Measurements from ENCODE around the gene SLC7A6.

SLC7A6 gene

GRCh38 chr16:68230176-68230571 lies 34.2 kb upstream of the SLC7A6 start:
- no peak for TF ChIP-seq CTCF (conservative IDR thresholded peaks at IDR 0.05; ENCODE audit: low read length)
- no peak overlapping the region for H3K4me3 ChIP-seq (ENCODE audit: low read length)
- DNase-seq (ENCODE audit: low read depth), result no peak

GRCh38 chr16:68230956-68231355 lies 33.4 kb upstream of the SLC7A6 start:
- TF ChIP-seq CTCF (conservative IDR thresholded peaks at IDR 0.05; ENCODE audit: low read length), result no peak
- no peak overlapping the region for H3K4me3 ChIP-seq (ENCODE audit: low read length)
- no peak for DNase-seq (ENCODE audit: low read depth)

DNA sequence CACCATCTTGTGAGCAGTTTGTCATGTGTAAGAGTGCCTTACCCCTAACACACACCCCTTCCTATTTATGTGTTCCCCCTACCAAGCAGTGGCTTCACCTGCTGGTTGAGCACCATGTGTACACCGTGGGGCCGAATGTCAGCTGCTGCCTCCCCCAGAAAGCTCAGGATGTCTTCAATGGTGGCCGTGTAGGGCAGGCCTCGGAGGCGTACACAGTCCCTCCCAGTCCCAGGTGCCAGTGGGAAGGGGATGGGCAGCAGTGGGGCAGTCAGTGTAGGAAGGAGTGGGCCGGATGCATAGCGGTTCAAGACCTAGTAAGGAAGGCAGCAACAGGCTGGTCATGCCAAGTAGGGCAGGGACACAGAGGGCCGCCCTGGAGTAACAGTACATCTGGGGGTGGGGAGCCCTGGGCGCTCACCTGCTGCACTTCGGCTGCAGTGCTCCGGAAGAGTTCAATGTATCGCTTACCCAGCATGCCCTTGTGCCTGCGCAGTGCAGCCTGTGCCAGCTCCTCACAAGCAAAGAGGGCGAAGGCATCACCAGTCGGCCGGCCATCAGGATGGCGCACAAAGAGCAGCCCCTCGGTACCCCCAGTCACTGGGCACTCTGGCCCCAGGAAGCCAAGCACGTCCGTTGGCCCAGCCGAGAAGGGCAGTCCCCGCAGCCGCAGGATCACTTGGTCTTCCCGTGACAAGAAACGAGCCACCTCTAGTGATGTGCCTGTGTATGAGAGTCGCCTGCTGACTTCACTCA lies 32.8 kb upstream of the SLC7A6 start:
- DNase-seq (ENCODE audit: low read depth), result no peak
- H3K4me3 ChIP-seq (ENCODE audit: low read length), result no peak overlapping the region
- no peak for TF ChIP-seq CTCF (conservative IDR thresholded peaks at IDR 0.05; ENCODE audit: low read length)

DNA sequence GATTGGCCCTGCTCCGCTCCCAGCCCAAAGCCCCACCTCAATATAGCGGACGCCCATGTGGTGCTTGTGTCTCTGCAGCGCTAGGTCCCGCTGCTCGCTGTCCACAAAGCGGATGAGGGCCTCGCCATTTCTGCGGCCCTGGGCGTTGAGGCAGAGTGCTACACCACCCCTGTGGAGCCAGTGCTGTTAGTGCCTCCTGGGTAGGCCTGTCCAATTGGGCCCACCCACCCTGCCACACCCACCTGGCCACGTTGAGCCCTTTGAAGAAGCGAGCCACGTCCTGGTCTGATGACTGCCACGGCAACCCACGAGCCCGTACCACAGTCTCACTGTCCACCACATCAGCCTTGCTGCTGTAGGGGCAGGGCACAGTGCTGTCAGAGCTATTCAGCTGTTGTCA lies 32.0 kb upstream of the SLC7A6 start:
- H3K4me3 ChIP-seq (ENCODE audit: low read length), result no peak overlapping the region
- DNase-seq (ENCODE audit: low read depth), result no peak
- TF ChIP-seq CTCF (conservative IDR thresholded peaks at IDR 0.05; ENCODE audit: low read length), result no peak

- H3K4me3 ChIP-seq (ENCODE audit: low read length), result no peak overlapping the region
- no peak for TF ChIP-seq CTCF (conservative IDR thresholded peaks at IDR 0.05; ENCODE audit: low read length)
- DNase-seq (ENCODE audit: low read depth), result no peak
Observed at GRCh38 chr16:68233085-68233834, 31.1 kb upstream of the SLC7A6 start.

GRCh38 chr16:68233835-68234187 lies 30.5 kb upstream of the SLC7A6 start:
- no peak overlapping the region for H3K4me3 ChIP-seq (ENCODE audit: low read length)
- peak; percentile 15 for DNase-seq (ENCODE audit: low read depth)

More at GRCh38 chr16:68233835-68234187, 30.5 kb upstream of the SLC7A6 start:
- no peak for TF ChIP-seq CTCF (conservative IDR thresholded peaks at IDR 0.05; ENCODE audit: low read length)
